Tibial nerve (tissue), 4 donors: ENCODE measurements around the gene HMGXB4. TPM values are rescaled to one million over a fixed set of nuclear protein-coding genes. Genes with fewer than 3 reads are reported as not detected.
A peak's percentile ranks its signal among the peaks of the same experiment; 100 is the strongest.

Experiments used
- DNase-seq, 2 donors: peaks; one replicate each; pipeline ENCODE4 v3.0.0-alpha.2; 2019; ENCODE audit warnings: low spot score in 2 of 2
- H3K27ac ChIP-seq, 4 donors: fragments of 200-600 bp; sonication (generic) in 3 of 4; one replicate each; pipeline ENCODE4 v1.5.1; 2017 to 2019; ENCODE audit warnings: mild to moderate bottlenecking in 1 of 4
- H3K27me3 ChIP-seq, 2 donors: fragments of 200-600 bp; sonication (generic) in 1 of 2; one replicate each; pipeline versions ENCODE4 v1.5.1 to v1.6.0; 2017 to 2019
- H3K36me3 ChIP-seq, 3 donors: fragments of 200-600 bp; sonication (generic); one replicate each; pipeline ENCODE4 v1.5.1; 2018 to 2019
- H3K4me1 ChIP-seq, 4 donors: fragments of 200-600 bp; sonication (generic) in 3 of 4; one replicate each; pipeline ENCODE4 v1.5.1; 2017 to 2019
- H3K4me3 ChIP-seq, 4 donors: fragments of 200-600 bp; sonication (generic) in 3 of 4; one replicate each; pipeline ENCODE4 v1.5.1; 2017 to 2019; ENCODE audit warnings: mild to moderate bottlenecking in 1 of 4, moderate library complexity in 1 of 4
- H3K9me3 ChIP-seq, 4 donors: fragments of 200-600 bp; sonication (generic) in 3 of 4; one replicate each; pipeline ENCODE4 v1.5.1; 2017 to 2019
- EP300 ChIP-seq, 2 donors: sonication (generic); formaldehyde crosslinking; IDR thresholded peaks; one replicate each; pipeline ENCODE4 v1.6.1; 2017; ENCODE audit warnings: antibody characterized with exemption in 2 of 2, mild to moderate bottlenecking in 1 of 2
- POLR2A ChIP-seq, 2 donors: fragments of 450-650 bp; IDR thresholded peaks; one replicate each; pipeline ENCODE4 v1.6.1; 2017; ENCODE audit warnings: antibody characterized with exemption in 2 of 2, mild to moderate bottlenecking in 2 of 2, moderate library complexity in 2 of 2
- WGBS, 2 donors: methylation state at CpG; one replicate each; pipeline ENCODE4 v1.1.5; 2018; 5-methylcytosine and 5-hydroxymethylcytosine counted together
- total RNA-seq, 4 donors: library from RNA; depleted of rRNA; stranded (reverse); fragments of >200 nt; gene quantifications; one replicate each; pipeline ENCODE4 v1.1.0, GENCODE V29; 2016
- TF ChIP-seq, protein P1 (sequence below), 5 experiments: fragments of 200-600 bp in 3 of 5; fragments of 450-650 bp in 2 of 5; sonication (generic) in 3 of 5; IDR thresholded peaks; one replicate each; pipeline ENCODE4 v1.5.1; 2016 to 2019; ENCODE audit warnings: antibody characterized with exemption in 5 of 5, mild to moderate bottlenecking in 3 of 5, moderate library complexity in 2 of 5

HMGXB4 gene
- total RNA-seq, 4 donors from 2014 or later, result 15.9 to 23.7 (median 18.0) TPM

DNA sequence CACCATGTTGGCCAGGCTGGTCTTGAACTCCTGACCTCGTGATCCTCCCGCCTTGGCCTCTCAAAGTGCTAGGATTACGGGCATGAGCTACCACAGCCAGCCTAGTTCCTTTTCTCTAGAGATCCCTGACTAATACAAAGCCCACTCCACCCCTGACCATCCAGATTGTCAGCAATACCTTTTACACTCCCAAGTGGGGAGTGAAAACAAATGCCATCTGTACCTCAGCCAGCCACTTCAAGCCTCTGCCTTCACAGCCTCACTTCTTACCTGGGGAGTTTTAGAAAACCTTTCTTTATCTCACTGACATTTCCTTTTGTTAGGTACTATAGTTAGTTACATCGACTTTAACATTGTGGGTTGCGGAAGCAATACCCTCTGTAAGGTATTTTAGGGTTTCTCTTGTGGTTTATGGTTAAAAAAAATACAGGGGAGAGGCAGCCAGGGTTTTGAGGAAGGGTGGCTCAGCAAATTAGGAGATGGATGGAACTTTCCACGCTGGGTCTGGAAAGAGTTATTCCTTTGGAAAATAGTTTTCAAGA lies 51.3 kb downstream of the HMGXB4 start:
- peaks cover 0 to 66% (median 25%) of the 10 kb centered on the region in 4 donors for H3K4me1 ChIP-seq
- WGBS, 2 donors, result 73 to 74% methylated on average over 6 of the region's 6 CpGs
- peaks cover 0 to 6% (median 0%) of the 10 kb centered on the region in 3 donors for H3K36me3 ChIP-seq
- TF ChIP-seq POLR2A (IDR thresholded peaks at IDR 0.05), result no peak
- no peak for TF ChIP-seq EP300 (IDR thresholded peaks at IDR 0.05)
- TF ChIP-seq, protein P1, sequence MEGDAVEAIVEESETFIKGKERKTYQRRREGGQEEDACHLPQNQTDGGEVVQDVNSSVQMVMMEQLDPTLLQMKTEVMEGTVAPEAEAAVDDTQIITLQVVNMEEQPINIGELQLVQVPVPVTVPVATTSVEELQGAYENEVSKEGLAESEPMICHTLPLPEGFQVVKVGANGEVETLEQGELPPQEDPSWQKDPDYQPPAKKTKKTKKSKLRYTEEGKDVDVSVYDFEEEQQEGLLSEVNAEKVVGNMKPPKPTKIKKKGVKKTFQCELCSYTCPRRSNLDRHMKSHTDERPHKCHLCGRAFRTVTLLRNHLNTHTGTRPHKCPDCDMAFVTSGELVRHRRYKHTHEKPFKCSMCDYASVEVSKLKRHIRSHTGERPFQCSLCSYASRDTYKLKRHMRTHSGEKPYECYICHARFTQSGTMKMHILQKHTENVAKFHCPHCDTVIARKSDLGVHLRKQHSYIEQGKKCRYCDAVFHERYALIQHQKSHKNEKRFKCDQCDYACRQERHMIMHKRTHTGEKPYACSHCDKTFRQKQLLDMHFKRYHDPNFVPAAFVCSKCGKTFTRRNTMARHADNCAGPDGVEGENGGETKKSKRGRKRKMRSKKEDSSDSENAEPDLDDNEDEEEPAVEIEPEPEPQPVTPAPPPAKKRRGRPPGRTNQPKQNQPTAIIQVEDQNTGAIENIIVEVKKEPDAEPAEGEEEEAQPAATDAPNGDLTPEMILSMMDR (IDR thresholded peaks at IDR 0.05), result no peak
- no peak overlapping the region for H3K4me3 ChIP-seq
- H3K27ac ChIP-seq, result no peak overlapping the region
- DNase-seq, result no peak
- H3K9me3 ChIP-seq, result no peaks in the 10 kb centered on the region
- no peaks in the 10 kb centered on the region for H3K27me3 ChIP-seq

- no peaks in the 10 kb centered on the region for H3K9me3 ChIP-seq
- H3K27me3 ChIP-seq, result no peaks in the 10 kb centered on the region
- peaks cover 0 to 11% (median 0%) of the 10 kb centered on the region in 3 donors for H3K36me3 ChIP-seq
- peaks cover 0 to 72% (median 29%) of the 10 kb centered on the region in 4 donors for H3K4me1 ChIP-seq
- no peak for TF ChIP-seq POLR2A (IDR thresholded peaks at IDR 0.05)
- TF ChIP-seq, protein P1 (IDR thresholded peaks at IDR 0.05), result no peak
- 57 to 61% methylated on average over 18 of the region's 18 CpGs for WGBS, 2 donors
- H3K27ac ChIP-seq, result peak overlapping the region in 1 of 4 donors; percentile 48
- DNase-seq, result no peak
- H3K4me3 ChIP-seq, result no peak overlapping the region
These were observed 53.6 kb downstream of the HMGXB4 start for GRCh38 chr22:35310556-35311550.

DNA sequence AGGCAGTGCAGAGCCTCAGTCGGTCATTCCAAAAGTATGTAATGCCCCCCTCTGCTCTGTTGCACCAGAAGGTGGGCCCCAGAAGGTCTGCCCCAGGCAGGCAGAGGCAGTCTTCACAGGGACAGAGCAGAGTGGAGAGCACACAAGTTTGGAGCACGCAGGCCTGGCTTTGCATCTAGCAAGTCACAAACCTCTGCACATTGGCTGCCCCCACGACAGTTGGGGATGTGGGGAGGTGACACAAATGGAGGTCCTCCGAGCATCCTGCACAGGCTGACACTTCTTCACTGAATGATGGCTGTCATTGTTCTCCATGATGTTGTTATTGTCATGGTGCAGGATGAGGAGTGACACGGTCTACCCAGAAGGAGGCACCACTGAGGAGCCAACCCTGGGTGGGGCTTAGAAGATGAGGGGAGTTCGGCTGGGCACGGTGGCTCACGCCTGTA lies 54.3 kb downstream of the HMGXB4 start:
- WGBS, 2 donors, result 85 to 98% methylated on average over 5 to 8 of the region's 8 CpGs
- no peak overlapping the region for H3K4me3 ChIP-seq
- no peaks in the 10 kb centered on the region for H3K27me3 ChIP-seq
- no peaks in the 10 kb centered on the region for H3K9me3 ChIP-seq
- H3K36me3 ChIP-seq, result peaks cover 0 to 13% (median 0%) of the 10 kb centered on the region in 3 donors
- H3K27ac ChIP-seq, result peak overlapping the region in 1 of 4 donors; percentile 48
- DNase-seq, result no peak
- H3K4me1 ChIP-seq, result peaks cover 0 to 65% (median 24%) of the 10 kb centered on the region in 4 donors
- TF ChIP-seq EP300 (IDR thresholded peaks at IDR 0.05) (no peak), POLR2A (IDR thresholded peaks at IDR 0.05) (no peak)
- TF ChIP-seq, protein P1 (IDR thresholded peaks at IDR 0.05), result no peak

- no peak for DNase-seq
These were observed 55.1 kb downstream of the HMGXB4 start for GRCh38 chr22:35312198-35313059.

More at GRCh38 chr22:35312198-35313059, 55.1 kb downstream of the HMGXB4 start:
- Histone ChIP-seq H3K27me3 (no peaks in the 10 kb centered on the region), H3K36me3 (peaks cover 0 to 21% (median 1%) of the 10 kb centered on the region in 3 donors), H3K4me3 (no peak overlapping the region), H3K27ac (peak overlapping the region in 1 of 4 donors; percentile 53), H3K4me1 (peaks cover 0 to 58% (median 21%) of the 10 kb centered on the region in 4 donors), H3K9me3 (no peaks in the 10 kb centered on the region)
- 83 to 85% methylated on average over 13 of the region's 13 CpGs for WGBS, 2 donors
- TF ChIP-seq EP300 (IDR thresholded peaks at IDR 0.05), result no peak
- no peak for TF ChIP-seq POLR2A (IDR thresholded peaks at IDR 0.05)
- TF ChIP-seq, protein P1 (IDR thresholded peaks at IDR 0.05), result no peak
